A549 (cell line): ENCODE measurements around the gene KCTD11.

Experiments used
- CTCF ChIP-seq: fragments of >200 bp; sonication (Bioruptor Twin); formaldehyde crosslinking; IDR thresholded peaks from 3 replicates; pipeline ENCODE4 v1.5.1; 2016
- ELK1 ChIP-seq: fragments of 150-350 bp; IDR thresholded peaks from 2 replicates; pipeline ENCODE4 v1.6.1; 2014; ENCODE audit warnings: low read depth, mild to moderate bottlenecking, low read length
- ESRRA ChIP-seq: fragments of 150-350 bp; IDR thresholded peaks from 2 replicates; pipeline ENCODE4 v1.6.1; 2014; ENCODE audit warnings: mild to moderate bottlenecking, low read length, borderline replicate concordance
- MAFK ChIP-seq: fragments of 450-650 bp; IDR thresholded peaks from 2 replicates; pipeline ENCODE4 v1.6.1; 2014; ENCODE audit not compliant: partially characterized antibody
- MAX ChIP-seq: IDR thresholded peaks from 2 replicates; pipeline ENCODE4 v1.6.1; 2012
- PHF8 ChIP-seq: fragments of 200-600 bp; sonication (generic); IDR thresholded peaks from 2 replicates; pipeline ENCODE4 v1.6.1; 2016; ENCODE audit warnings: low read depth, mild to moderate bottlenecking, antibody characterized with exemption, moderate library complexity, borderline replicate concordance
- POLR2A ChIP-seq: IDR thresholded peaks from 2 replicates; pipeline ENCODE4 v1.6.1; 2012; ENCODE audit warnings: mild to moderate bottlenecking, low read length
- REST ChIP-seq: fragments of 200-600 bp; sonication (generic); IDR thresholded peaks from 2 replicates; pipeline ENCODE4 v1.6.1; 2016; ENCODE audit warnings: antibody characterized with exemption, mild to moderate bottlenecking, moderate library complexity
- RFX5 ChIP-seq: fragments of 450-650 bp; IDR thresholded peaks from 2 replicates; pipeline ENCODE4 v1.7.1; 2014; ENCODE audit warnings: antibody characterized with exemption, mild to moderate bottlenecking, moderate library complexity
- SREBF2 ChIP-seq: fragments of 450-650 bp; IDR thresholded peaks from 2 replicates; pipeline ENCODE4 v1.6.1; 2014; ENCODE audit warnings: mild to moderate bottlenecking, moderate library complexity

DNA sequence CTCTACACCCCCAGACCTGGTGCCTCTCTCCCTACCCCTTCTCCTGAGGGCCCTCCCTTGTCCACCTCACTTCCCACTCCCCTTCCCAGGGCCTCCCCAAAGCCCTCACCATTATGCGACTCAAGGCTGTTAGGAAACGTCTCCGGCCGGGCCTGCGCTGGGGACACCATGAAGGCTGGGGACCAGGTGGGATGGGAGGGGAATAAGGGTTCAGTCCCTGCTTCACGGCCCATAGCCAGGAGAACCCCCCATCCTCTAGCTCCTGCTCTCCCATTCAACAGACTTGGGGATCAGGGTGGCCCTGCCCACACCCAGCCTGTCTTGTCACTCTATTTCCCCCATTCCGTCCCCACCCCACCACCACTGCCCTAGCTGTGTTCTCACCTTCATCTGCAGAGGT lies 24.9 kb upstream of the KCTD11 start:
- TF ChIP-seq PHF8 (no peak), MAX (no peak), CTCF (no peak), REST (no peak), MAFK (no peak), POLR2A (no peak), ESRRA (no peak), ELK1 (no peak), RFX5 (no peak), SREBF2 (no peak)
